SW480 (cell line): Measurements from ENCODE around the gene MEGF11.
A peak's percentile ranks its signal among the peaks of the same experiment; 100 is the strongest.
"Not testable (repeated sequence)": the region's sequence is repeated elsewhere in the genome, so short reads cannot be mapped to it uniquely, and the experiment has no call there.

ENCODE experiments used
- DNase-seq: peaks from one replicate; pipeline ENCODE4 v3.0.0-alpha.2; 2016; ENCODE audit warnings: low spot score

Gene MEGF11

GRCh38 chr15:66003129-66003528 lies 250.4 kb downstream of the MEGF11 start:
- DNase-seq, result not testable (repeated sequence)

DNA sequence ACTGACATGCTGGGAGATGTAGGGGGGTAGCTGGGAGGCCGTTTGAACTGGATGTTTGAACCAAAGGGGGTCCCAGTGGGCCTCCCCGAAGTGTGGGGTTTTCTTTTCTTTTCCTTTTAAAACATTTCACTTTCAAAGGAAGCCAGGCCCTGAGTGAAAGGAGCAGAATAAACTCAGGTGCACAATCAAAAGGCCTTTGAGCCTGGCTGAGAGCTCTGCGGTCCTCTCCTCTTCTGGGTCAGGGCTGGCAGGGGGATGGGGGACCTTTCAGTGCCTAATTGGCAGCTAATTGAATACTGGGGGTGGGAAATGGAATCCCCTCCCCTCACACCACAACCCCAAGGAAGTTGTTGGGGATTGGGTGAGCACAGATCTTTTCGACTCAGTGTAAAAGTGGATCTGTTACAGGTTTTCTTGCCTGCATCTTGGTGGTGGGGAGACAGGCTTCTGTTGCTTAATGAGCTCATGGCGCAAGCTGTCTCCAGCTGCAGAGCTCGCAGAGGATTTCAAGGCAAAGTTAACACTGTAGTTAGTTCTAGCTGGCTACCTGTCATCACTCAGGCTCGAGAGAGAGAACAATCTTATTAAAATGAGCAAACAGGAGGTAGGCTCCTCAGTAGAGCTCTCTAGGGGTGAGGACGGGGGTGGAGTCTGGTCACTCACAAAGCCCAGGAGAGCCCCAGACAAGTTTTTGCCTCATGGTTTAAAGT lies 251.7 kb downstream of the MEGF11 start:
- DNase-seq, result no peak

- no peak for DNase-seq
Measured at GRCh38 chr15:66001042-66001441, 252.5 kb downstream of the MEGF11 start.

DNA sequence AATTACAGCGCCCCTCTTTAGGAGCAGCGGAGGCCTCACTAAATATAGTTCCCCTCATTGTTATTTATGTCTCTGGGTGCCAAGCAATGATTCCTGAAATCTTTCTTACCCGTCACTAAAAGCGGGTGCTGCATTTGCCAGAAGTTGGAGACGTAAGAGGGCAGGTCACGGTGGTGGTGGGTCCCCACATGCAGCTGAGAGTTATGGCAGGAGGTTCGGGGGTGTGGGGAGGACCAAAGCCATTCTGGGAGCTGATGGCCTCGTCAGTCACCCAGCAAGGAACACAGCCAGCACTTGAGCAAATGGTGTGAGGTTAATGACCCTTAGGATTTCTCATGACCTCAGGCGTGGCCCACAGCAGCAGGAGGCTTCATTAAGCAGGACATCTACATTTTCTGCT lies 255.1 kb downstream of the MEGF11 start:
- no peak for DNase-seq

DNA sequence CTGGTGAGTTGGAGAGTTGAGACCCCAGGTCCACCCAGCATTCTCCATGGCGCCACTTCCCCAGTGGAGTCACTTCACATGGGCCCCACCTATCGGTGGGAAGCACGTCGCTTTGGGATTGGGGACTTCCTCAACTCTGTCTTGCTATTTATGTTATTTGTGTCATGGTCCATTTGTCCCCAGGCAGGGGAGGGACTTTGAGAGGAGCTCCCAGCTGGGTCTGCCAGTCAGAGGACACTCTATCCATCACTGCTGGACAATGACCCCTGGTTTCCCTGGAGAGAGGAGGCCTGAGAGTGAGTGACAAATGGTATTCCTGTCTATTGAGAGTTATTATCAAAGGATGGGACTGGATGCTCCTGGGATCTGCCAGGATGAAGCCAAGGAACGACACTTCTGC lies 256.6 kb downstream of the MEGF11 start:
- DNase-seq, result no peak

- DNase-seq, result no peak
Measured at GRCh38 chr15:65994832-65995231, 258.7 kb downstream of the MEGF11 start.

DNA sequence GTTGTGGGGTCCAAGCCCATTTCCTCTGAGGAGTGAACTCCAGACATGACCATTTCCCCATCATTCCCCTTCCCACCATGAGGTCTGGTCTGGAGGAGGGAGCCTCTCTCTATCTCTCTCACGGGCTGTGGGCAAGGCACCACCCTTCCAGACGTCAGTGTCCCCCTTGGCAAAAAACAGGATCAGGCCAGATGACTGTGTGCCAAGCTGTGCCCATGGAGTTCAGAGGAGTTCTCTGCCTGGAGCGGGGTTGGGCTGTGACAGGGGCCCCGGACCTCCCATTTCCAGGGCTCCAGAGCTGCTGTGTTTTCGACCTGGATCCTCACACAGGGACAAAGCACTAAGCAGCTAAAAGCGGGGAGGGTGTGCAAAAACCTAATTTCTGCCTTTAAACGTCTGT lies 259.8 kb downstream of the MEGF11 start:
- no peak for DNase-seq

DNA sequence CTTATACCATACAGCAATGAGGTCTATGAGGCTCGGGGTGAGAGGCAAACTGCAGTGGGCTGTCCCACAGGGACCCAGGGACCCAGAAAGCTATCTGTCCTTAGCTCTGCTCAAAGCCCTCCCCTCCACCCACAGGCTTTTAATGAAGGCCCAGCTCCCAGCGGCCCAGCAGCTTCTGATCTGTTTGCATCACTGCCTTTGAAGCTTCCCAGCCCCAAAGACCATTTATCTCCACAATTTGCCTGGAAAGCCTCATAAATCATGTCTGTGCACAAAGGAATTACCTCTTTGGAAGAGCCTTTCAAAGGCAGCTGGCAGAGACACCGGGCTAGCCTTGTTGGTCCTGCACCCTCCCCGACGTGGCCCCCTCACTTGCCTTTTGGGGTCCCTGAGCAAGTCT lies 260.3 kb downstream of the MEGF11 start:
- no peak for DNase-seq

DNA sequence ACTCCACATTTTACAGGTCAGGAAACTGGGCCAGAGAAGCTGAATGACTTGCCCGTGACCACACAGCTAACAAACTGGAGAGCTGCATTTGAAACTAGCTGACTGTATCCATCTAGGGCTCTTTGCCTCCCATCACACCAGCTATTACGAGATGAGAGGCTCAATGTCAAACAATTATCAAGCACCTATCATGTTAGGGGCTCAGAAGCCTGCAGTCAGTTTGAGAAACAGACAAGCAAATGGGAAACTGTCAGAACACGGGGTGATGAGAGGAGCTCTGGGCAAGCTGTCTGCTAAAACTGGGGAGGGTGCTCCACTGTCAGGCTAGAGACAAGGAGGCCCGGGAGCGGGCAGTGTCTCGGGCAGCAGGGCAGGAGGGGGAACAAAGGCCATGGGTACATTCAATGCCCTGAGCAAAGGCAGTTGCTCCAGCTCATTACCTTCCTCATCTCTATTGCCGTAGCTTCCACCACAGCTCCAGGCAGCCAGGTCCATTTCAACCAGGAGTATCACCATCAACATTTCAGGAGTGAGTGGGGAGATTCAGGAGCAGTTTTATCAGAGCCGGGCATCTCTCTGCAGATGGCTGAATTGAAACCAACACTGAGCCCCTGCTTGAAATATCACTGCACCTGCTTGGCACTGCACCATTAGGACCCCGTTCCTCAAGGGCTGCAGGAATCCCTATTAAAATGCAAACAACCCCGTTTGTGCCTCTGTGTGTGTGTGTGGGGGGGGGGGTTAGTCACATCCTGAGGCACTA lies 261.6 kb downstream of the MEGF11 start:
- DNase-seq, result no peak

DNA sequence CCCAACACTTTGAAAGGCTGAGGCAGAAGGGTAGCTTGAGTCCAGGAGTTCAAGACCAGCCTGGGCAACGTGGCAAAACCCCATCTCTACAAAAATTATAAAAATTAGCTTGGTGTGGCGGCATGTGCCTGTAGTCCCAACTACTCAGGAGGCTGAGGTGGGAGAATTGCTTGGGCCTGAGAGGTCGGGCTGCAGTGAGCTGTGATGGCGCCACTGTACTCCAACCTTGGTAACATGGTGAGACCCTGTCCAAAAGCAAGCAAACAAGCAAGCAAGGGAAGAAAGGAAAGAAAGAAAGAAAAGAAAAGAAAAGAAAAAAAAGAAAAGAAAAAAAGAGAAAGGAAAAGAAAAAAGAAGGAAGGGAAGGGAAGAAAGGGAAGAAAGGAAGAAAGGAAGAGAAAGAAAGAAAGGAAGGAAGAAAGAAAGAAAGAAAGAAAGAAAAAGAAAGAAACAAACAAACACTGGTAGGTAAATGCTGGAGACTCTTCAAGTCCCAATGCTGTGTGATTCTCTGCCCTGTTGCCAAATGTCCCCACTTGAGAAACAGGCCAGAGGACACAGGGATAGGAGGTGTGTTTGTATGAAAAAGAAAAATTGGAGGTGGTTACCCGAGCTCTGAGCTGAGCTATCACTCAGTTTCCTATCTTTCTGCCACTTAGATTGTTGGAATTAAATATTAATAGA lies 263.1 kb downstream of the MEGF11 start:
- DNase-seq, result no peak

- no peak for DNase-seq
Measured at GRCh38 chr15:65987100-65987499, 266.4 kb downstream of the MEGF11 start.

DNA sequence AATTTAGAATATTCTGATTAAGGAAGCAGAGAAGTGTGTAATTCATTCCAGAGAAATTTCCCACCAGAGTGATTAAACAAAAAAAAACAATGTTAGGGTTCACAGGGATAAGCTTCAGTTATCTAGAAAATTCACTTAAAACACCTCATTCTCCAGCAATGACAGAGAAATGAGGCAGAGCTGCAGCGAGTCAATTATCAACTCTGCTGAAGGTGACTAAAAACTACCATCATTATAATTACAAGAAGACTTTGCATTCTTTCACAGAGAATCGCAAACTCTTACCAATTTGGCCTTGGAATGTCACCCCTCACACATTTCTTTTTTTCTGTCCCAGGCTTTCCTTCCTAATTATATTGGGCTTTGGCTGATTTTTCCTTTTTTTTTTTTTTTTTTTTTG lies 267.1 kb downstream of the MEGF11 start:
- DNase-seq, result no peak

GRCh38 chr15:65985387-65985786 lies 268.2 kb downstream of the MEGF11 start:
- DNase-seq, result no peak

GRCh38 chr15:65982627-65983322 lies 270.8 kb downstream of the MEGF11 start:
- no peak for DNase-seq

GRCh38 chr15:65981837-65982626 lies 271.5 kb downstream of the MEGF11 start:
- peak; percentile 58 for DNase-seq

GRCh38 chr15:65980824-65981456 lies 272.6 kb downstream of the MEGF11 start:
- peak; percentile 54 for DNase-seq

DNA sequence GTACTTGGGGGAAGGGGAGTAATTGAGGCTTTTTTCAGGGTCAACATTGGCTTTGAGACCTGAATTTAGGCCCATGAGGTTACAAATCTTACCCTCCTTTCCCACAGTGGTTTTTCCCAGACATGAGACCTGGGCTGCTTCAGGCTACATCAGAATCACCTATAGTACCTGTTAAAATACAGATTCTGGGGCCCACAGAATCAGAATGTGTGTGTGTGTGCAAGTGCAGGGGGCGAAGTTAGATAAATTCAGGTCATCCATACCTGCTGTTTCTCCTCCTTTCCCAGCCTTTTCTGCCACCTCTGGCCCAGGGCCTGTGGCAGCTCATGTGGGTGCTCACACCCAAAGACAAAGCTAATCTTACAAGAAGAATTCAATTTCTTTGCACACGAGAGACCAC lies 273.7 kb downstream of the MEGF11 start:
- DNase-seq, result no peak

- DNase-seq, result no peak
Measured at GRCh38 chr15:65979316-65979715, 274.2 kb downstream of the MEGF11 start.

DNA sequence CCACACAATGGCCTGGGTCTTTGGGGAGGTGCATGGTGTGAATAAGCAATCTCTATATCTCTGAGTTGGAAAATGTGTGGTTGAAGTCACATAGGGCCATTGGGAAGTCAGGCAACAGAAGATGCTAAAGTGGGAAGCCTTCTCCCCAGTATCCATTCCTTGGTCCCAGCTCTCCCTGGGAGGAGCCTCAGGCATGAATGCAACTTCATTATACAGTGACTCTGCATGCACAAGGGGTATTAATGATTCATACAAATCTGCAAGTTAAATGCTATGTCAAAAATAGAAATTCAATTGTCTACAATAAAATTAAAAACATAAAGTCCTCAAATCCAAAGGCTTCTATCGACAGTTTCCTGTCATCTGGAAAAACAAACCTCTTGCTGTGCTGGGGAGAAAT lies 275.4 kb downstream of the MEGF11 start:
- no peak for DNase-seq

DNA sequence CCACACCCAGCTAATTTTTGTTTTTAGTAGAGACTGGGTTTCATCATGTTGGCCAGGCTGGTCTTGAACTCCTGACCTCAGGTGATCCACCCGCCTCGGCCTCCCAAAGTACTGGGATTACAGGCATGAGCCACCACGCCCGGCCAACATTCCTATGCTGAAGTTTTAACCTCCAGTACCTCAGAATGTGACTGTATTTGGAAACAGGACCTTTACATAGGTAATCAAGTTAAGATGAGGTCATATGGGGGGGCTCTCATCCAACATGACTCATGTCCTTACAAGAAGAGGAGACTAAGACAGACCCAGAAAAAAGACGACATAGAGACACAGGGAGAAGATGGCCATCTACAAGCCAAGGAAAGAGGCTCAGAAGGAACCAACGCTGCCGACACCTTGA lies 277.4 kb downstream of the MEGF11 start:
- DNase-seq, result not testable (repeated sequence)

GRCh38 chr15:65971741-65971995 lies 281.9 kb downstream of the MEGF11 start:
- no peak for DNase-seq
